GM18502 (cell line): ENCODE results near the gene FUT7.
A peak's percentile ranks its signal among the peaks of the same experiment; 100 is the strongest.
"Not testable (repeated sequence)": the region's sequence is repeated elsewhere in the genome, so short reads cannot be mapped to it uniquely, and the experiment has no call there.

Source experiments
- ATAC-seq: cut with Tn5 transposase; IDR thresholded peaks from one replicate; pipeline ENCODE4 v1.9.1; 2021; ENCODE audit warnings: mild to moderate bottlenecking; ENCODE audit not compliant: unreplicated experiment, poor library complexity

The FUT7 gene

DNA sequence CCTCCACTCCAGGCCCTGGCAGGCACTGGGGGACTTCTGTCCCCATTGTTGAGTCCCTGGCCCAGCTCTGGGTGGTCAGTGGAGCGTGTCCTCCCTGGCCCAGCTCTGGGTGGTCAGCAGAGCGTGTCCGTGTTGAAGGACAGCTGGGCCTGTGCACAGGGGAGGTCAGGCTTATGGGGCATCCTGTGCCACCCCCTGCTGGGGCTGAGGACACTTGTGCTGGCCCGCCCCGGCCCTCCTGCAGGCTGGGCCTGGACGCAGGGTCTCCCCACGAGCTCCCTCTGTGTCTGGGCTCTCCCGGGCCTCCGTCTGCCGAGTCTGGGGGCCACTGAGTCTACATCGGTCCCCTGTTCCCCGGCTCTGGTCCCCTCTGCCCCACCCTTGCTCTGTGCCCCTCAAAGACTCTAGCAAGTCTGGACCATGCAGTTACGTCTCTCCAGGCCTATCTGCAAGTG lies 24.0 kb downstream of the FUT7 start:
- no peak for ATAC-seq

DNA sequence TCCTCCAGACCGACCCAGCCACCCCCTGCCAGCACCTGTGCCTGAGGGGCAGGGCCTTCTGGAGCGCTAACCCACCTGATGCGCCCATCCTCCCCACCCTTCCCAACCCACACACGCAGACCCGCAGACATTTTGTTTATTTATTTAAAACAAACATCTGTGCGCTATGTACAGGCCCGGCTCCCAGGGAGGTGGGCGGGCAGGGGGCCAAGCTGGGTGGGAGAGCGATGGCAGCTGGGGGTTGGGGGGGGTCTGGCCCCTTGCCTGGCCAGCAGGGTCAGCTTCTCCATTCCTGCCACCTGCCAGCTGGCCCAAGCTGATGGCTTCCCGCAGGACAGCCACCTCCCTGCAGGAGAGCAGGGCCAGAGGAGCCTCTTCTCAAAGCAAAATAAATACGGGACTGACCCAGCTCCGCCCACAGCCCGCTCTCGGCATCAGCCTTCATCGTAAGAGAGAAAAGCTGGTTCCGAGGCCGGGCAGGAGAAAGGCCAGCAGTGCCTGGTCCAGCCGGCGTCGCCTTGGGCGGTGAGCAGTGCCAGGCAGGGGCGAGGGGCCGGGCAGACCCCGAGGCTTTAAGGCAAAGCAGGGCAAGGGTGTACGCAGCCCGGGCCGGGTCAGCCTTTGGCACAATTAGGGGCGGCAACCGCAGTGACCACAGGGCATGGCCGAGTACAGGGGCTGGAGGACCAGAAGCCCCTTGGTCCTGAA lies 24.6 kb downstream of the FUT7 start:
- no peak for ATAC-seq

DNA sequence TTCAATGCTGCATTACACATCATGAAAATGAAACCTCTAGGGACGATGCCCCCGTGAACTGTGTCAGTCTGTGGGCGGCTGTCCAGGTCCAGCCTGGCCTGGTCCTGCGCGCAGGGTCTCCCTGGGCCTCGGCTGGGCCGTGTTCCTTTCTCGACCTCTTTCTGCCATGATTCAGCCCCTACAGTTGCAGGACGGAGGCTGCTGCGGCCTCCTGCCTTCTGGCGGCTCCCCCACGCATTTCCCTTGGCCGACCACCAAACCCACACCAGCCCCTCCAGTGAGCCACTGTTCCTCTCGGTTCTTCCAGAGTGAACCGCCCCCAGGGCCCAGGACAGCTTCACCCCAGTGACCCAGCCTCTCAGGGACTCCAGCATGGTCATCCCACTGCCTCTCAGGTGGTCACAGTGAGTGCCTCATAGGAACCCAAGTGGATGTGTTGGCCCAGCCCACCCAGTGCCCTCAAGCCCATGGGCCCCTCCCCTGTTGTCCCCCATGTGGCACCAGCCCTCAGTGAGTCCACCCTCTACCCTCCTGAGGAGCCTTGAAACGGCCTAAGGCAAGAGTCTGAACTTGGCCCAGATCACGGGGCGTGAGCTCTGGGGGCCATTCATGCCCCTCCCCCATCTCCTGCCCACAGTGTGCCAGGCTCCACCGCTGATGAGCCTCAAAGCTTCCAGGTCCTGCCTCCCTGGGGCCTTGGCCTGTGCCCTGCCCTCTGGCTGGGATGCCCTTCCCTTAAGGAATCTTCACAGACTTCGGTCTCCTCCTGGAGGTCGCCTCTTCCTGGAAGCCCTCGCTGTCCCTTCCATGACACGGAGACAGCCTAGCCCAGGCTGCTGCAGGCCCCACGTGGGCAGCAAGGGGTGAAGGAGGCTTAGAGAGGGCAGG lies 25.5 kb downstream of the FUT7 start:
- ATAC-seq = no peak

DNA sequence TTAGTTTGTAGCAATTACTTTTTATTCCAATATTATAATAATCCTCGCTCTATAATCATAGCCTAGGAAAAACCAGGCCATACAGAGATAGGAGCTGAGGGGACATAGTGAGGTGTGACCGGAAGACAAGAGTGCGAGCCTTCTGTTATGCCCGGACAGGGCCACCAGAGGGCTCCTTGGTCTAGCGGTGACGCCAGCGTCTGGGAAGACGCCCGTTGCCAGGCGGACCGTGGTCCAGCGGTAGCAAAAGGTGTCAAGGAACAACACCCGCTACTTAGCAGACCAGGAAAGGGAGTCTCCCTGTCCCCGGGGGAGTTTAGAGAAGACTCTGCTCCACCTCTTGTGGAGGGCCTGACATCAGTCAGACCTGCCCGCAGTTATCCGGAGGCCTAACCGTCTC lies 27.6 kb downstream of the FUT7 start:
- not testable (repeated sequence) for ATAC-seq

DNA sequence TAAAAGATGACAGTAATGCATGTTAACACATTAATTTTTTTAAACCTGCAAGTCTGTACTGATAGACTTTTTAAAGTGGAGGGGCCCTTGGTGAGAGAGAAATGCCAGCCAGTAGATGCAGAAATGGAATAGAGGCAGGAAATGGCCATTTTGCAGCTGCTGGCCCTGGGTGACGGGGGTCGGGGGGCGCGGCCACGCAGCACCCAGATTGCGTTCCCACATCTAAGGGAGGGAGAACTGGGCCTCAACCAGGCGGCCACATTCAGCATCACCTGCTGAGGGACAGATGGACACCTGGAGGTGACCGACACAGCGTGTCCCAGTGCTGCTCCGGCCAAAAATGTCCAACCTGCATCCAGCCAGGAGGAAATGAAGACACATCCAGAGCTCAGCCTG lies 29.2 kb downstream of the FUT7 start:
- ATAC-seq = no peak

DNA sequence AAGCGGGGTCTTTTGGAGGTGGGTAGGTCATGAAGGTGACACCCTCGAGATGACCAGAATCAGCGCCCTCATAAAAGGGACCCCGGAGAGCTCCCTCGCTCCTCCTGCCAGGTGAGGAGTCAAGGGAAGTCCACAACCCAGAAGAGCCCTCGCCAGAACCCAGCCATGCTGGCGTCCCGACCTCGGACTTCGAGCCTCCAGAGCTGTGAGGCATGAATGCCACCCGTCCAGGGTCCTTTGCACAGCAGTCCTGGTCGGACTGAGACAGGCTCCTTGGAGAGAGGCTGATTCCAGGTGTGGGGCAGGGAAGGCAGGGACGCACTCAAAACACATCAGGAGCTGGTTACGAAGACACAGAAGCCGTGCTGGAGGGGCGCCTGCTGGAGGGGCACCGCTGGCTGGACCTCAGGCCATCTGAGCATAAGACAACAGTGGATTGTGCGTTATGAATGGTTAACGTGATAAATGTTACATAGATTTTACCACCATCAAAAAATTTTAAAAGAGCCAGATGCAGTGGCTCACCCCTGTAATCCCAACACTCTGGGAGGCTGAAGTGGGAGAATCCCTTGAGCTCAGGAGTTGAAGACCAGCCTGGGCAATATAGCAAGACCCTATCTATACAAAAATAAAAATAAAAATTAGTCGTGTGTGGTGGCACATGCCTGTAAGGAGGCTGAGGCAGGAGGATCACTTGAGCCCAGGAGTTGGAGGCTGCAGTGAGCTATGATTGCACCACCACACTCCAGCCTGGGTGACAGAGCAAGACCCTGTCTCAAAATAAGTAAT lies 29.8 kb downstream of the FUT7 start:
- no peak for ATAC-seq

DNA sequence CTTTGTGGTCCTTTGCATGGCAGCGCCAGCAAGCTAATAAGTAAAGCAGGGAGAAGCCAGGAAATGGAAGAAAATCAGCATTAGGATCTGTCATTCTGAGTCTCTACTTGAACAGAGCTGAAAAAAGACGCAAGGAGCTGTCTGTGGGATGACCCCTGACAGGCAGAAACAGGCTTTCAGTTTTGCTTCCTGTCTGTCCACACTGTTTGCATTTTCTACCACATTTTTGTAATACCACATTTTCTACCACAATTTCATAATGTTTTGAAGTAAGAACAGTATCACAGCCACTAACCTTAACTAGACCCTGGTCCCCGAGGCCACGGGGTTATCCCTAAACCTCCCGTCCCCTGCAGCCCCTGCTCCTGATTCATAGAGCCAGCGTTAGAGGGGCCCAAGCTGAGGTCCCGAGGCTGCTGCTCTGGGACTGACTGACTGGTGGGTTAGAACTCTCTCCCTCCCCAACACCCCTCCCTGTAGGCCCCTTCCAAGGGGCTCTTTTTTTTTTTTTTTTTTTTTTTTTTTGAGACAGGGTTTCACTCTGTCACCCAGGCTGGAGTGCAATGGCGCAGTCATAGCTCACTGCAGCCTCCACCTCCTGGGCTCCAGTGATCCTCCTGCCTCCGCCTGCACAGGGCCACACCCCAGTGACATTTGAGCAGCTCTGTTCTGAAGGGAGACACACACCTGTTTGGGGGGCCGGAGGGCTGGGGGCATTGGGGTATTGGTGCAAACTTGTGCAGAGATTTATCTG lies 31.5 kb downstream of the FUT7 start:
- peak; percentile 62 for ATAC-seq

DNA sequence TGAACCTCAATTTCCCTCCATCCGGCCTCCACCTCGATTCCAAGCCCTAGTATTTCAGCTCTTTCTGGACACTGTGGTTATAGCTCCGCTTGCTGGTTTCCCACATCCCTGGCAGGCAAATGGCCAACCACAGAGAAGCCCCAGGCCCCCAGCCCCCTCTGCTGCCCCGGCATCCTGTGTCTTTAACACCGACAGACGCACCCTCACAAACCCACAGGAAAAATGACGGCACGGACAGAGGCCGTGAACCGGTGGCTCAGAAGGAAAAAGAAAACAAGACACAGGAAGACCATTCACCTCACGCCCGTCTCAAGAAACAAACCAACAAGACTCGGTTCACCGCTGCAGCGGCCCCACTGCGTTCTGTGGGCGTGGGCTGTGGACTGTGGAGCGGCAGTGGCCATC lies 34.1 kb downstream of the FUT7 start:
- ATAC-seq = no peak

DNA sequence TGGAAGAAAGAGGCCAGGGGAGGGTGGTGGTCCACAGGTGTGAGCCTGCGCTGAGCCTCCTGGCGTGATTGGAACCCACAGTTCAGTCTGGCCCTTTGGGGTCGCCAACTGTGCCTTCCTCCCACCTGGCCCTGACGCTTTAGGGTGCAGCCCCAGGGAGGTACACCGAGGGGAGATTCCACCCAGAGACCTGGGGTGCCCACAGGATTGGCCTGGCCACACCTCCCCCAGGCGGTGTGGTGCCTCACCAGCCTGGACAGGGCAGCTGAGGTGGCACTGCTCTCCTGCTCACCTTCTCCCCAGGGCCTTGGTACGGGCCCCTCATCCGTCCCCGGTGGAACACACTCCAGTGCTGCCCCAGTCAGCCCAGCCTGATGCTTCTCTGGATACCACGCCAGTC lies 34.5 kb downstream of the FUT7 start:
- no peak for ATAC-seq

DNA sequence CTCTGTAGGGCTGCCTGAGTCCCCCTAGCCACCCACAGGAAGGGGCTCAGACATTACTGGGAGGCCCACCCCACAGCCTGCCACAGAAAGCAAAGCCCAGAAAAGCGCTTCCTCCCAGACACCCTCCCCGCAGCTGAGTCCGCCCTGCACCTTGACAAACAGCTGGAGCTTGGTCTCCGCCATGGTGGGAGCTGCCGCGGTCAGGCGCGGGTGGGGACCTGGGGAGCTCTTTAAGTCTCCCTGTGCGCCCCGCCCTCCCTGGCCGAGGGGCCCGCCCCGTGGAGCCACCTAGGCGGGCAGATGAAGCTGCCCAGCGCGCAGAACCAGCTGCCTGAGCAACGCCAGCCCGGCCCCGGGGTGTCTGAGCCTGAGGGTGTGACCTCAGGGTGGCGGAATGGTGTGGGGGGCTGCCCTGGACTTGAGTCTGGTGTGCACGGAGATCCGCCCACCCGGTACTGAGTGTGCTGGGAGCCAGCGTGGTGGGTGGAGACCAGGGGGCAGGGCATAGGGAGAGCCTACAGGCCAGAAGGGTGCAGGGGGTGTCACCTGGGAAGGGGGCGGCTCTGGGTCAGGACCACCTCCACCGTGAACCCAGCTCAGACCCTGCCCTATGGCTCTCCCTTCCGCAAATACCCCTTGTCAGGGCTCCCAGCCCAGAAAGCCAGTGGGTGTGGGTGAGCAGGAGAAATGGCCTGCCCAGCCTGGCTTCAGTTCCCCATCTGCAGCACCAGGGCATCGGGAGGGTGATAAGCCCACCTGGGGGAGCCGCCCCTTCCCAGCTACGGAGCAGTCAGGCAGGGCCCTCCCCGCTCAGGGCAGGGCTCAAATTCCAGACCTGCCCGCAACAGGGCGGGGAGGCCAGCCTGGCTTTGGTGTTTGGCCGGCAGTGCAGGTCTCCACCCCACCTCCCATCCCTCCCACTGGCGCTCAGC lies 35.3 kb downstream of the FUT7 start, which contains the start of gene CLIC3:
Gene CLIC3, minus strand, starts transcription at position 208 of the 932 bp plus-strand sequence. Its CDS starts 25 bp downstream, at position 183.
- ATAC-seq = no peak

DNA sequence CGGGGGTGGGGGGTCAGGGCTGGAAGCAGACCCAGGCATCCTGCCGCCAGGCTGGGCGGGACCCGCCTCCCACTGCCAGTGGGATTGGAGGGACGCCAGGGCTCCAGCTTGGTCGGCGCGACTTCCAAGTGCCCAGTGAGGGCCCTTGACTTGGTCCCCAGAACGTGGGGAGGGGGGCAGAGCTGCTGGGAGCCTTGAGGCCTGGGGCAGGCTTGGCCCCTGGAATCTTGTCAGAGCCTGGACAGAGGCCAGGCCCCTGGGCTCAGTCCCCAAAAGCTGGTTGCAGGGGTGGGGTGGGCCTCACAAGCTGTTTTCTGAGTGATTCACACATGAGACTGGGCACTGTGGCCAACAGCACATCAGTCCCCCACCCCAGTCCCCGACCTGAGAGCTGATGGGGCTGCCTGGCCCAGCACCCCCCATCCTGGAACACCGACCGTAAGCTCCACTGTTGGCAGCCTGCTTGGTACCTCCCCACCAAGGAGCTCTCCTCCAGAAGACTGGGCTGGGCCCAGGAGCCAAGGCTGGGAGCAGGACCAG lies 36.0 kb downstream of the FUT7 start:
- no peak for ATAC-seq

DNA sequence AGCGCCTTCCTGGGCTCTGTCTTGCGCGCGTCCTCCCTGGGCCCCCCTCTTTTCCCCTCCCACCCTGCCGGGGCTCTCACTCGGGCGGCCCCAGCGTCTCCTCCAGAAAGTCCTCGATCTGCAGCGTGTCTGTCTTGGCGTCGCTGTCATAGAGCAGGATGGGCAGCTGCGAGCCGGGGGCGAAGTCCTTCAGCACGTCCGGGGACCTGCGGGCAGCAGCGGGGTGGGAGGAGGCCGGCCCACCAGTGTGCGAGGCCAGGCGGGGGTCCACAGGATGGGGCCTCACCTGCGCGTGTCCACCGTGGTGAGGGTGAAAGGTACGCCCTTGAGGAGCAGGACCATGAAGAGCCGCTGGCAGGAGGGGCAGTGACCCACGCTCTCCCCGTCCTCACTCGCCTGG lies 36.5 kb downstream of the FUT7 start:
- ATAC-seq = no peak

DNA sequence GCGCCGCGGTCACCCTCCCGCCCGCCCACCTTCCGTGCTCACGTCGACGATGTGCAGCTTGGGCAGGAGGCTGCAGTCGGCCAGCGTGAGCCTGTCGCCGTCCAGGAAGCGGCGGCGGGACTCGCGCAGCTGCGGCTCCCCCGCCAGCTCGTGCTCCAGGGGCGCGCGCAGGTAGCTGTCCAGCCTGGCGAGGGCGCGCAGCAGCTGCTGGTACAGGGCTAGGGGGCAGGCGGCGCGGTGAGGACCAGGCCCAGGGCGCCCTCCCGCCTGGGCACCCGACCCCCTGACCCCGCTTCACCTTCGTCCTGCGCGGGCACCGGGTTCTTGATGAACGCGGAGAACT lies 37.0 kb downstream of the FUT7 start:
- no peak for ATAC-seq

DNA sequence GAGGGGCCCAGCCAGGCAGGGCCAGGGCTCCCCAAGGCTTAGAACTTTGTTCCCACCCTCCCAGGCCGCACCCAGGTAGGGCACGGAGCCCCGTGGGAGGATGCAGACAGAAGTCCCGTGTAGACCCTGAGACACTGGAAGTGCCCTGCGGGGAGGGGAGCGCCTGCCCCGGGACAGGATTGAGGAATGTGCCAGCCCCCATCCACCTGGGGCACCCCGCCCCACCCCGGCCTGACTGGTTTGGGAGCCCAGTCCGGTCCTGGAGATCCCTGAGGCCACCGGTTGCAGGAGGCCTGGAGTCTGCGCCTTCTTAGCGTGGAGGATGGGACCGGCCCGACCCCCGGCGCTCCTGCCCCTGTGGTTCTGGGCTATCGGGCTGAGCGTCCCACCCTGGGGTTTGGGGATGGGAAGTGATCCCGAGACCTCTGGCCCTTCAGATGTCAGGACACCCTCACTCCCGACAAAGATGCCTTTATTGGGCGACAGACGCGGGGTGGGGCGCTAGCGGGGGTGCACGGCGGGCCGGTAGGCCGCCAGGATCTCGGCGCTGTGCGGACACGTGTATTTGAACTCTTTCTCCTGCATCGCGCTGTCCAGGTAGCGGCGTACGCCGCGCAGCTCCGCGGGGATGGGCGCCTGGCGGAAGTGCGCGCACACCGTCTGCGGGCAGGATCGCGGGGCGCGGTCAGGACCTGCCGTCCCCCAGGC lies 37.6 kb downstream of the FUT7 start:
- no peak for ATAC-seq

DNA sequence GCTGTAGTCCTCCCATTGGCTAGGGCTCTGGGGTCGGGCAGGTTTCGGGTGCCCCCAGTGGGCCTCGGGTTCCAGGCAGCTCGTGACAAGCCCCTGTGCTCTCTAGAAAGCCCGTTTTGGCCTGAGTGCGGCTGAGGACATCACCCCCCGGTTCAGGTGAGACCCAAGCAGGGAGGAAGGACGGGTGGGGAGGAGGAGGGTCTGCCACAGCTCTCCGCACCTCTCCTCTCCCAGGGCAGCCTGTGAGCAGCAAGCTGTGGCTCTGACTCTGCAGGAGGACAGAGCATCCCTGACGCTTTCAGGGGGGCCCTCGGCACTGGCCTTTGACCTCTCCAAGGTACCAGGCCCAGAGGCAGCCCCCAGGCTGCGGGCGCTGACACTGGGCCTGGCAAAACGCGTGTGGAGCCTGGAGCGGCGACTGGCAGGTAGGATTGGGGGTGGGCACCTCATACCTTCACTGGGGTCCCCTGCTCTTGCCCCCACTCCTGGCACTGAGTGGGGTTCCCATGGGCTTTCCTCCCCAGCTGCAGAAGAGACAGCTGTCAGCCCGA lies 39.0 kb downstream of the FUT7 start:
- no peak for ATAC-seq

DNA sequence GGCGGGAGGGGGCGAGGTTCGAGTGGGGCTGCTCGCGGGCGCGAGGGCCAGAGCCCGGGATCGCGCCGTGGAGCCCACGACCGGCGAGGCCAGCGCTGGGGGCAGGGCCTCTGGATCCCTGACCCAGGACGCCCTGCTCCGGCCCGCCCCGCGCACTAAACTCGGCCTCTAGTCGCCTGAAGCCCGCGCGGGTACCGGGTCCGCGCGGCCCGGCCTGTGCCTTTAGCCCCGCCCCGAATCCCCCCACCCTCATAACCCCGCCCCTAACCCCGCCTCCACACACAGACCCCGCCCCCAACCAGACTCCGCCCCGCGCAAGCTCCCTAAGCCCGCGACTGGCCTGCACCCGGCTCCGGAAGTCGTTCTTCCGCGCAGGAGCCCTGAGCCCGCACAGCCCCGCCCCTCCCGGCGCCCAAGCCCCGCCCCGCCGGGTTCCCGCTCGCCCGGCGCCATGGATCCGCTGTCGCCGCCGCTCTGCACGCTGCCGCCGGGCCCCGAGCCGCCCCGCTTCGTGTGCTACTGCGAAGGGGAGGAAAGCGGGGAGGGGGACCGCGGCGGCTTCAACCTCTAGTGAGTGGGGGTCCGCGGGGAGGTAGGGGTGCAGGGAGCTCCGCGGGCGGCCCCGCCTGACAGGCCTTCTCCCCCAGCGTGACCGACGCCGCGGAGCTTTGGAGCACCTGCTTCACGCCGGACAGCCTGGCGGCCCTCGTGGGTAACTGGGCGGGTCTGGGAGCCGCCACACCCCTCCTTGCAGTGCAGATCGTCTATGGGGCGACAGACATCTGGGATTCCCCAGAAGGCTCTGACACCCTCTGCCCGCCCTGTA lies 39.7 kb downstream of the FUT7 start, which contains the start of gene PAXX:
Gene PAXX, plus strand, starts transcription at position 430 of the 826 bp plus-strand sequence. Its CDS starts 22 bp downstream, at position 452.
- ATAC-seq = peak; percentile 85
